ENCODE measurements around the gene NDFIP1.

DNA sequence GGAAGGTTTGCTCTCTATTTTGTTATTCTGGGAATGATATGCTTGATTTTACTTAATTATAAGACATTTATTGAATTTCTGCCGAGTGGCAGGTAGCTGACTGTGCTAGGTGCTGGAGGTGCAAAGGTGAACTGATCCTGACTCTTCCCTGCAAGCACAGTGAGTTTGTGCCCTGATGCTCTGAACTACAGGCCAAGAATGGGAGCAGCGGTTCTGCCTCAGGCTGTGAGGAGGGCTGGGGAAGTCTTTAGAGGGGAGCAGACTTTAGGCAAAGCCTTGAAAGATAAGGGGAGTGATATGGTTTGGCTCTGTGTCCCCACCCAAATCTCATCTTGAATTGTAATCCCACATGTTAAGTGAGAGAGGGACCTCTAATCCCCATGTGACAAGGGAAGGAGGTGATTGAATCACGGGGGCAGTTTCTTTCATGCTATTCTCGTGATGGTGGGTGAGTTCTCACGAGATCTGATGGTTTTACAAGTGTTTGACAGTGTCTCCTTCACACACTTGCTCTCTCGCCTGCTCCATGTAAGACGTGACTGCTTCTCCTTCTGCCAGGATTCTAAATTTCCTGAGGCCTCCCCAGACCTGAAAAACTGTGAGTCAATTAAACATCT is 73.1 kb downstream of the NDFIP1 start:
- TF ChIP-seq, protein P1, sequence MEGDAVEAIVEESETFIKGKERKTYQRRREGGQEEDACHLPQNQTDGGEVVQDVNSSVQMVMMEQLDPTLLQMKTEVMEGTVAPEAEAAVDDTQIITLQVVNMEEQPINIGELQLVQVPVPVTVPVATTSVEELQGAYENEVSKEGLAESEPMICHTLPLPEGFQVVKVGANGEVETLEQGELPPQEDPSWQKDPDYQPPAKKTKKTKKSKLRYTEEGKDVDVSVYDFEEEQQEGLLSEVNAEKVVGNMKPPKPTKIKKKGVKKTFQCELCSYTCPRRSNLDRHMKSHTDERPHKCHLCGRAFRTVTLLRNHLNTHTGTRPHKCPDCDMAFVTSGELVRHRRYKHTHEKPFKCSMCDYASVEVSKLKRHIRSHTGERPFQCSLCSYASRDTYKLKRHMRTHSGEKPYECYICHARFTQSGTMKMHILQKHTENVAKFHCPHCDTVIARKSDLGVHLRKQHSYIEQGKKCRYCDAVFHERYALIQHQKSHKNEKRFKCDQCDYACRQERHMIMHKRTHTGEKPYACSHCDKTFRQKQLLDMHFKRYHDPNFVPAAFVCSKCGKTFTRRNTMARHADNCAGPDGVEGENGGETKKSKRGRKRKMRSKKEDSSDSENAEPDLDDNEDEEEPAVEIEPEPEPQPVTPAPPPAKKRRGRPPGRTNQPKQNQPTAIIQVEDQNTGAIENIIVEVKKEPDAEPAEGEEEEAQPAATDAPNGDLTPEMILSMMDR (conservative IDR thresholded peaks at IDR 0.05 in 1 of 2, IDR thresholded peaks at IDR 0.05 in 1 of 2; ENCODE audit: low read depth in 1 of 2, low read length in 2 of 2) = no peak
- no peak for TF ChIP-seq EZH2 (IDR thresholded peaks at IDR 0.05; ENCODE audit: low read length, missing control alignments)
